K562 (cell line): ENCODE data around the gene COX7A1. TPM values are rescaled to one million over a fixed set of nuclear protein-coding genes. Genes with fewer than 3 reads are reported as not detected.
A peak's percentile ranks its signal among the peaks of the same experiment; 100 is the strongest.

Experiments
- E2F3 ChIP-seq: fragments of 250-450 bp; sonication (Bioruptor Pico); IDR thresholded peaks from 2 replicates; pipeline ENCODE4 v1.4.0; 2020; ENCODE audit warnings: mild to moderate bottlenecking
- KDM5B ChIP-seq: fragments of 200-600 bp; sonication (generic); IDR thresholded peaks from 2 replicates; pipeline ENCODE4 v1.6.1; 2012; ENCODE audit warnings: low read depth, mild to moderate bottlenecking, moderate library complexity, low read length, control low read depth, inconsistent platforms; ENCODE audit not compliant: insufficient replicate concordance
- MTA3 ChIP-seq: fragments of 450-650 bp; formaldehyde crosslinking; IDR thresholded peaks from 2 replicates; pipeline ENCODE4 v1.6.1; 2017; ENCODE audit warnings: mild to moderate bottlenecking, borderline replicate concordance
- MYC ChIP-seq, 2 experiments: fragments of 250-450 bp in 1 of 2; sonication (Bioruptor Pico) in 1 of 2; IDR thresholded peaks; 2 replicates each; pipeline versions ENCODE4 v1.5.1 to v1.6.1; 2012 to 2021; ENCODE audit warnings: low read depth in 2 of 2, borderline replicate concordance in 1 of 2, improper control_type of control experiment in 1 of 2, low read length in 1 of 2, mild to moderate bottlenecking in 1 of 2, moderate library complexity in 1 of 2
- RHOXF2B ChIP-seq: fragments of 250-450 bp; sonication (Bioruptor Pico); conservative IDR thresholded peaks from 2 replicates; pipeline ENCODE4 v1.5.1; 2021
- SNRNP70 ChIP-seq: fragments of 200-400 bp; formaldehyde crosslinking; optimal IDR thresholded peaks from 2 replicates; pipeline ENCODE3; 2017; ENCODE audit warnings: low read depth, low read length
- SP2 ChIP-seq: IDR thresholded peaks from 2 replicates; pipeline ENCODE4 v1.6.1; 2011; ENCODE audit warnings: mild to moderate bottlenecking, low read depth, low read length, moderate library complexity; ENCODE audit not compliant: poor library complexity, severe bottlenecking; ENCODE audit errors: extremely low read depth
- SPI1 ChIP-seq: IDR thresholded peaks from 2 replicates; pipeline ENCODE4 v1.6.1; 2011; ENCODE audit warnings: low read depth, low read length, control low read depth, borderline replicate concordance
- polyA plus RNA-seq, 8 experiments: library from polyadenylated mRNA; depleted of rRNA in 4 of 8; stranded (reverse) in 5 of 8; unstranded in 3 of 8; fragments of >200 nt; fragmentation: Nextera tagmentation in 2 of 8; fragmentation: Illumina TruSeq in 1 of 8; extraction: Ambion mirVana in 2 of 8; extraction: Trizol in 1 of 8; gene quantifications; 2 replicates each; pipeline versions ENCODE4 v1.2.1 to v1.2.3, GENCODE V29; 2011 to 2014; ENCODE audit warnings: inconsistent platforms in 1 of 8, missing spikeins in 1 of 8
- total RNA-seq, 7 experiments: library from RNA; depleted of rRNA in 6 of 7; stranded (reverse); fragments of >200 nt in 6 of 7; fragmentation: Illumina TruSeq in 2 of 7; extraction: Trizol in 2 of 7; gene quantifications; 2 replicates each; pipeline versions ENCODE4 v1.2.1 to v1.2.3, GENCODE V29; 2011 to 2021; ENCODE audit warnings: low replicate concordance in 1 of 7
- TF ChIP-seq, protein P1 (sequence below): fragments of 450-650 bp; IDR thresholded peaks from 2 replicates; pipeline ENCODE4 v1.6.1; 2016; ENCODE audit warnings: low read depth
- TF ChIP-seq, protein P2 (sequence below): sonication (generic); formaldehyde crosslinking; IDR thresholded peaks from 2 replicates; pipeline ENCODE4 v1.8.0; 2022; ENCODE audit warnings: missing genetic modification reagents, mild to moderate bottlenecking, borderline replicate concordance
- TF ChIP-seq, protein P3 (sequence below): fragments of 450-650 bp; IDR thresholded peaks from 2 replicates; pipeline ENCODE4 v1.6.1; 2016; ENCODE audit warnings: borderline replicate concordance
- TF ChIP-seq, protein P4 (sequence below): fragments of 450-650 bp; formaldehyde crosslinking; IDR thresholded peaks from 2 replicates; pipeline ENCODE4 v1.4.0; 2020; ENCODE audit warnings: mild to moderate bottlenecking, moderate library complexity

Gene COX7A1
- total and polyA plus RNA-seq, 9 of the 15 experiments (the other 6 are each of a cell fraction or from before 2014, with no cell fraction given) = 0.08 TPM; not detected in 8

DNA sequence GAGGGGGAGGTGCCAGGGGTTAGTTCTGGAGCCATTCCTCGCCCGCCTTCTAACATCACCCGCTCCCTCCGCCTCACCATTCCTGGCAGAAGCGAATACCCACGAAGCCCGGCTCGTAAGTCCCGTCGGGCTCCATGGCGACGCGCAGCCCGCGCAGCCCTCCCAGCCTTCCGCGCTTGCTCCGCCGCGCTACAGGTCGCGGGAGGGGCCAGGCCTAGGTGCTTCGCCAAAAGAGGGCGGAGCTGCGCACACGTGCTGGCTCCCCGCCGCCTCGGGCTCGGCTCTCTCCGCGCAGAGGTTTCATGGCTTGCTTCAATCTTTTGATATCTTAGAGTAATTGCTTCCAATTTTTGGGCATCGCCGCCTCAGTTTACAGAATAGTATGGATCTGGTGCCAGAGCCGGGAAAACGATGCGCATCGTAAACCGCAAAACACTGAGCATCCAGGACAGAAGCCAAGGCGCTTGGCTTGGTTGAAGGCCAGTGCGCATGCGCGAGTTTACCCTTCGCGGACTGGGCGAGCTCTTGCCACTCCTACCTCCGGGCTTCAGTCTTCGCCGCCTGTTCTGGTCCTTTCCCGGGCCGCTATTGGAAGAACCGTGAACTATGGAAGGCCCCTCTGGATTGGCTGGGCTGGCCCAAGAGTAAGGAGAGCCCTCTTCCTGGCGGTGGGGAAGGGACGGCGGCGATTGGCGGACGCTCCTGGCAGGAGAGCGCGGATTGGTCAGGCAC, 37.4 kb downstream of the COX7A1 start, which contains the start of gene POLR2I (continued):
- TF ChIP-seq, protein P1, sequence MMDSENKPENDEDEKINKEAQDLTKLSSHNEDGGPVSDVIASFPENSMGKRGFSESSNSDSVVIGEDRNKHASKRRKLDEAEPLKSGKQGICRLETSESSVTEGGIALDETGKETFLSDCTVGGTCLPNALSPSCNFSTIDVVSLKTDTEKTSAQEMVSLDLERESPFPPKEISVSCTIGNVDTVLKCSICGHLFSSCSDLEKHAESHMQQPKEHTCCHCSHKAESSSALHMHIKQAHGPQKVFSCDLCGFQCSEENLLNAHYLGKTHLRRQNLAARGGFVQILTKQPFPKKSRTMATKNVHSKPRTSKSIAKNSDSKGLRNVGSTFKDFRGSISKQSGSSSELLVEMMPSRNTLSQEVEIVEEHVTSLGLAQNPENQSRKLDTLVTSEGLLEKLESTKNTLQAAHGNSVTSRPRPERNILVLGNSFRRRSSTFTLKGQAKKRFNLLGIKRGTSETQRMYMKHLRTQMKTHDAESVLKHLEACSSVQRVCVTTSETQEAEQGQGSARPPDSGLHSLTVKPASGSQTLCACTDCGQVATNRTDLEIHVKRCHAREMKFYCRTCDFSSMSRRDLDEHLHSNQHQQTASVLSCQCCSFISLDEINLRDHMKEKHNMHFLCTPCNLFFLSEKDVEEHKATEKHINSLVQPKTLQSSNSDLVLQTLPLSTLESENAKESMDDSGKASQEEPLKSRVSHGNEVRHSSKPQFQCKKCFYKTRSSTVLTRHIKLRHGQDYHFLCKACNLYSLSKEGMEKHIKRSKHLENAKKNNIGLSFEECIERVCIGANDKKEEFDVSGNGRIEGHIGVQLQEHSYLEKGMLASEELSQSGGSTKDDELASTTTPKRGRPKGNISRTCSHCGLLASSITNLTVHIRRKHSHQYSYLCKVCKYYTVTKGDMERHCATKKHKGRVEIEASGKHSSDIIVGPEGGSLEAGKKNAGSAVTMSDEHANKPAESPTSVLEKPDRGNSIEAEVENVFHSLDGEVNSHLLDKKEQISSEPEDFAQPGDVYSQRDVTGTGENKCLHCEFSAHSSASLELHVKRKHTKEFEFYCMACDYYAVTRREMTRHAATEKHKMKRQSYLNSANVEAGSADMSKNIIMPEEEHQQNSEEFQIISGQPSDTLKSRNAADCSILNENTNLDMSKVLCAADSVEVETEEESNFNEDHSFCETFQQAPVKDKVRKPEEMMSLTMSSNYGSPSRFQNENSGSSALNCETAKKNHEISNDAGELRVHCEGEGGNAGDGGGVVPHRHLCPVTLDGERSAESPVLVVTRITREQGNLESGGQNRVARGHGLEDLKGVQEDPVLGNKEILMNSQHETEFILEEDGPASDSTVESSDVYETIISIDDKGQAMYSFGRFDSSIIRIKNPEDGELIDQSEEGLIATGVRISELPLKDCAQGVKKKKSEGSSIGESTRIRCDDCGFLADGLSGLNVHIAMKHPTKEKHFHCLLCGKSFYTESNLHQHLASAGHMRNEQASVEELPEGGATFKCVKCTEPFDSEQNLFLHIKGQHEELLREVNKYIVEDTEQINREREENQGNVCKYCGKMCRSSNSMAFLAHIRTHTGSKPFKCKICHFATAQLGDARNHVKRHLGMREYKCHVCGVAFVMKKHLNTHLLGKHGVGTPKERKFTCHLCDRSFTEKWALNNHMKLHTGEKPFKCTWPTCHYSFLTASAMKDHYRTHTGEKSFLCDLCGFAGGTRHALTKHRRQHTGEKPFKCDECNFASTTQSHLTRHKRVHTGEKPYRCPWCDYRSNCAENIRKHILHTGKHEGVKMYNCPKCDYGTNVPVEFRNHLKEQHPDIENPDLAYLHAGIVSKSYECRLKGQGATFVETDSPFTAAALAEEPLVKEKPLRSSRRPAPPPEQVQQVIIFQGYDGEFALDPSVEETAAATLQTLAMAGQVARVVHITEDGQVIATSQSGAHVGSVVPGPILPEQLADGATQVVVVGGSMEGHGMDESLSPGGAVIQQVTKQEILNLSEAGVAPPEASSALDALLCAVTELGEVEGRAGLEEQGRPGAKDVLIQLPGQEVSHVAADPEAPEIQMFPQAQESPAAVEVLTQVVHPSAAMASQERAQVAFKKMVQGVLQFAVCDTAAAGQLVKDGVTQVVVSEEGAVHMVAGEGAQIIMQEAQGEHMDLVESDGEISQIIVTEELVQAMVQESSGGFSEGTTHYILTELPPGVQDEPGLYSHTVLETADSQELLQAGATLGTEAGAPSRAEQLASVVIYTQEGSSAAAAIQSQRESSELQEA = peak; percentile 97
- TF ChIP-seq, protein P2, sequence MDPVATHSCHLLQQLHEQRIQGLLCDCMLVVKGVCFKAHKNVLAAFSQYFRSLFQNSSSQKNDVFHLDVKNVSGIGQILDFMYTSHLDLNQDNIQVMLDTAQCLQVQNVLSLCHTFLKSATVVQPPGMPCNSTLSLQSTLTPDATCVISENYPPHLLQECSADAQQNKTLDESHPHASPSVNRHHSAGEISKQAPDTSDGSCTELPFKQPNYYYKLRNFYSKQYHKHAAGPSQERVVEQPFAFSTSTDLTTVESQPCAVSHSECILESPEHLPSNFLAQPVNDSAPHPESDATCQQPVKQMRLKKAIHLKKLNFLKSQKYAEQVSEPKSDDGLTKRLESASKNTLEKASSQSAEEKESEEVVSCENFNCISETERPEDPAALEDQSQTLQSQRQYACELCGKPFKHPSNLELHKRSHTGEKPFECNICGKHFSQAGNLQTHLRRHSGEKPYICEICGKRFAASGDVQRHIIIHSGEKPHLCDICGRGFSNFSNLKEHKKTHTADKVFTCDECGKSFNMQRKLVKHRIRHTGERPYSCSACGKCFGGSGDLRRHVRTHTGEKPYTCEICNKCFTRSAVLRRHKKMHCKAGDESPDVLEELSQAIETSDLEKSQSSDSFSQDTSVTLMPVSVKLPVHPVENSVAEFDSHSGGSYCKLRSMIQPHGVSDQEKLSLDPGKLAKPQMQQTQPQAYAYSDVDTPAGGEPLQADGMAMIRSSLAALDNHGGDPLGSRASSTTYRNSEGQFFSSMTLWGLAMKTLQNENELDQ (CRISPR knock-in tag) = no peak
- TF ChIP-seq E2F3 = no peak
- TF ChIP-seq KDM5B = peak; percentile 68
- no peak for TF ChIP-seq SPI1
- TF ChIP-seq, protein P3, sequence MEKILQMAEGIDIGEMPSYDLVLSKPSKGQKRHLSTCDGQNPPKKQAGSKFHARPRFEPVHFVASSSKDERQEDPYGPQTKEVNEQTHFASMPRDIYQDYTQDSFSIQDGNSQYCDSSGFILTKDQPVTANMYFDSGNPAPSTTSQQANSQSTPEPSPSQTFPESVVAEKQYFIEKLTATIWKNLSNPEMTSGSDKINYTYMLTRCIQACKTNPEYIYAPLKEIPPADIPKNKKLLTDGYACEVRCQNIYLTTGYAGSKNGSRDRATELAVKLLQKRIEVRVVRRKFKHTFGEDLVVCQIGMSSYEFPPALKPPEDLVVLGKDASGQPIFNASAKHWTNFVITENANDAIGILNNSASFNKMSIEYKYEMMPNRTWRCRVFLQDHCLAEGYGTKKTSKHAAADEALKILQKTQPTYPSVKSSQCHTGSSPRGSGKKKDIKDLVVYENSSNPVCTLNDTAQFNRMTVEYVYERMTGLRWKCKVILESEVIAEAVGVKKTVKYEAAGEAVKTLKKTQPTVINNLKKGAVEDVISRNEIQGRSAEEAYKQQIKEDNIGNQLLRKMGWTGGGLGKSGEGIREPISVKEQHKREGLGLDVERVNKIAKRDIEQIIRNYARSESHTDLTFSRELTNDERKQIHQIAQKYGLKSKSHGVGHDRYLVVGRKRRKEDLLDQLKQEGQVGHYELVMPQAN = peak; percentile 91
- peak; percentile 67 for TF ChIP-seq SP2
- TF ChIP-seq SNRNP70 = no peak
- TF ChIP-seq, protein P4, sequence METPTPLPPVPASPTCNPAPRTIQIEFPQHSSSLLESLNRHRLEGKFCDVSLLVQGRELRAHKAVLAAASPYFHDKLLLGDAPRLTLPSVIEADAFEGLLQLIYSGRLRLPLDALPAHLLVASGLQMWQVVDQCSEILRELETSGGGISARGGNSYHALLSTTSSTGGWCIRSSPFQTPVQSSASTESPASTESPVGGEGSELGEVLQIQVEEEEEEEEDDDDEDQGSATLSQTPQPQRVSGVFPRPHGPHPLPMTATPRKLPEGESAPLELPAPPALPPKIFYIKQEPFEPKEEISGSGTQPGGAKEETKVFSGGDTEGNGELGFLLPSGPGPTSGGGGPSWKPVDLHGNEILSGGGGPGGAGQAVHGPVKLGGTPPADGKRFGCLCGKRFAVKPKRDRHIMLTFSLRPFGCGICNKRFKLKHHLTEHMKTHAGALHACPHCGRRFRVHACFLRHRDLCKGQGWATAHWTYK (CRISPR knock-in tag) = peak; percentile 84; the same call in 1 of the 2 replicates
- TF ChIP-seq MTA3 = peak; percentile 99
- peak; percentile 99 for TF ChIP-seq MYC (IDR thresholded peaks at IDR 0.05; ENCODE audit: low read depth, low read length)
- peak; percentile 97 for TF ChIP-seq MYC (CRISPR knock-in tag; IDR thresholded peaks at IDR 0.05; ENCODE audit: borderline replicate concordance, low read depth)
- no peak for TF ChIP-seq RHOXF2B (CRISPR knock-in tag)
